ENCODE measurements around the gene TMEM40.

The TMEM40 gene

DNA sequence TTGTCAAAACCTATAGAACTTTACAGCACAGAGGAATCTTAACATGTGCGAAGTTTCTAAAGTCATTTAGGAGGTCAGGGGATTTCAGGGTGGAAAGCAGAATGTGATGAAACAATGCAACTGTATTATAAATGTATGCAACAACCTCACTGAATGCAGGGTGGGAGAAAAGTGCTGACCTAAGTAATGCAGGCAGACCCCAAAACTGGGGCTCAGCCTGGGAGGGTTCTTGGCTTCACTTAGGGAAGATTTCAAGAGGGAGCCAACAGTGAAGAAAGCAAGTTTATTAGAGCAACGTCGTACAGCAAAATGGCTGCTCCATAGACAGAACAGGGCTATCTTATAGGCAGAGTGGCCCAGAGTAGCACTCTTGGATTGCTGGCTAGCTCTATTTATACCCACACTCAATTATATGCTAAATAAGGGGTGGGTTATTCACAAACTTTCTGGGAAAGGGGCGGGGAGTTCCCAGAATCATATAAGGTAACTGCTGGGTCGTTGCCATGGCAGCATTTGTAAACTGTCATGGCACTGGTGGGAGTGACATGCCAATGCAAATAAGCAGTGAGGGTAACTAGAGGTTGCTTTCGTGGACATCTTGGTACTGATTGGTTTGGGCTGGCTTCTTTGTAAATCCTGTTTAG lies 23.2 kb upstream of the TMEM40 start:
- TF ChIP-seq ZNF391 (tag by site-specific recombination; IDR thresholded peaks at IDR 0.05; ENCODE audit: borderline replicate concordance, low read depth) = no peak
- TF ChIP-seq PRDM6 (tag by site-specific recombination; IDR thresholded peaks at IDR 0.05) = no peak
- TF ChIP-seq ZNF510 (tag by site-specific recombination; IDR thresholded peaks at IDR 0.05; ENCODE audit: insufficient replicate concordance) = no peak
- TF ChIP-seq, protein P1, sequence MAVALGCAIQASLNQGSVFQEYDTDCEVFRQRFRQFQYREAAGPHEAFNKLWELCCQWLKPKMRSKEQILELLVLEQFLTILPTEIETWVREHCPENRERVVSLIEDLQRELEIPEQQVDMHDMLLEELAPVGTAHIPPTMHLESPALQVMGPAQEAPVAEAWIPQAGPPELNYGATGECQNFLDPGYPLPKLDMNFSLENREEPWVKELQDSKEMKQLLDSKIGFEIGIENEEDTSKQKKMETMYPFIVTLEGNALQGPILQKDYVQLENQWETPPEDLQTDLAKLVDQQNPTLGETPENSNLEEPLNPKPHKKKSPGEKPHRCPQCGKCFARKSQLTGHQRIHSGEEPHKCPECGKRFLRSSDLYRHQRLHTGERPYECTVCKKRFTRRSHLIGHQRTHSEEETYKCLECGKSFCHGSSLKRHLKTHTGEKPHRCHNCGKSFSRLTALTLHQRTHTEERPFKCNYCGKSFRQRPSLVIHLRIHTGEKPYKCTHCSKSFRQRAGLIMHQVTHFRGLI (tag by site-specific recombination; IDR thresholded peaks at IDR 0.05) = no peak
- no peak for TF ChIP-seq ZNF777 (tag by site-specific recombination; IDR thresholded peaks at IDR 0.05; ENCODE audit: borderline replicate concordance)
- no peak for TF ChIP-seq YY2 (tag by site-specific recombination; IDR thresholded peaks at IDR 0.05)
- no peak for TF ChIP-seq ZNF350 (tag by site-specific recombination; IDR thresholded peaks at IDR 0.05)
- Histone ChIP-seq H3K36me3 (ENCODE audit: control insufficient read depth in 2 of 2, insufficient read depth in 1 of 2, low read length in 2 of 2) (no peaks in the 10 kb centered on the region), H3K4me3 (ENCODE audit: low read depth, low read length) (no peak overlapping the region), H3K4me1 (ENCODE audit: control insufficient read depth, insufficient read depth, low read length) (no peaks in the 10 kb centered on the region), H3K9me3 (ENCODE audit: control insufficient read depth, insufficient read depth, low read depth, low read length) (no peaks in the 10 kb centered on the region), H3K27ac (ENCODE audit: extremely low read depth, low read depth, low read length) (no peak overlapping the region)
- POLR2A ChIA-PET = no interaction called here
- CTCF ChIA-PET = interaction anchor here (0.6 kb wide), 1 partner anchor 62 kb away, joined by 4 read pairs; no protein-coding TSS in a partner anchor

DNA sequence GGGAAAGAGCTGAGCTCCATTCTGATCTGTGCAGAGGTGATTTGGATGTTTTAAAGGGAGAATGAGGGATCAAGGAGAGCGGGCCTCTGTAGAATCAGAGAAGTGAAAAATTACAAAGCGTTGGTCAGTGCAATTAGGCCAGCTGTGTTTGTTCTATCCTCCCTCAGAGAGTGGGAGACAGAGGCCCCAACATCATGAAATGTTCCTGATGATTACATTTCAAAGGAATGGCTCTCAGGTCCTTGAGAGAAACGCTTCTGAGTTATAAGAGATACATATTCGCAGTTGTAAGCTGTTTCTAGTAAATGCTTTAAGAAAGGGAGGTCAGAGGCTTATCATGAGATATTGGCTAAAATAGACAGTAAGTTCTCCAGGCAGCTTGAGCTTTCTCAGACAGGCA lies 21.7 kb upstream of the TMEM40 start:
- no peak for TF ChIP-seq GLI4 (tag by site-specific recombination; IDR thresholded peaks at IDR 0.05)
- peak; percentile 49; the same call in 1 of the 2 replicates for TF ChIP-seq ZFHX2 (tag by site-specific recombination; conservative IDR thresholded peaks at IDR 0.05)
- TF ChIP-seq SCRT1 (tag by site-specific recombination; IDR thresholded peaks at IDR 0.05; ENCODE audit: borderline replicate concordance) = no peak
- no peak for TF ChIP-seq ZNF280C (tag by site-specific recombination; IDR thresholded peaks at IDR 0.05)
- no peak for TF ChIP-seq KLF8 (tag by site-specific recombination; IDR thresholded peaks at IDR 0.05)
- TF ChIP-seq SALL2 (tag by site-specific recombination; IDR thresholded peaks at IDR 0.05; ENCODE audit: borderline replicate concordance) = no peak
- TF ChIP-seq ZNF214 (tag by site-specific recombination; IDR thresholded peaks at IDR 0.05; ENCODE audit: borderline replicate concordance) = no peak
- ChIA-PET CTCF (no interaction called here), POLR2A (no interaction called here)
- Histone ChIP-seq H3K27ac (ENCODE audit: extremely low read depth, low read depth, low read length) (no peak overlapping the region), H3K4me3 (ENCODE audit: low read depth, low read length) (no peak overlapping the region), H3K36me3 (ENCODE audit: control insufficient read depth in 2 of 2, insufficient read depth in 1 of 2, low read length in 2 of 2) (no peaks in the 10 kb centered on the region), H3K9me3 (ENCODE audit: control insufficient read depth, insufficient read depth, low read depth, low read length) (no peaks in the 10 kb centered on the region), H3K4me1 (ENCODE audit: control insufficient read depth, insufficient read depth, low read length) (no peaks in the 10 kb centered on the region)

- Histone ChIP-seq H3K9me3 (ENCODE audit: control insufficient read depth, insufficient read depth, low read depth, low read length) (no peaks in the 10 kb centered on the region), H3K4me1 (ENCODE audit: control insufficient read depth, insufficient read depth, low read length) (no peaks in the 10 kb centered on the region), H3K27ac (ENCODE audit: extremely low read depth, low read depth, low read length) (no peak overlapping the region), H3K36me3 (ENCODE audit: control insufficient read depth in 2 of 2, insufficient read depth in 1 of 2, low read length in 2 of 2) (no peaks in the 10 kb centered on the region), H3K4me3 (ENCODE audit: low read depth, low read length) (no peak overlapping the region)
- ChIA-PET POLR2A (no interaction called here), CTCF (interaction anchor here (0.9 to 2.3 kb wide), 2 partner anchors 10 to 117 kb away, joined by 3 to 8 read pairs; no protein-coding TSS in a partner anchor)
- TF ChIP-seq ZFP37 (tag by site-specific recombination; IDR thresholded peaks at IDR 0.05) = no peak
- no peak for TF ChIP-seq WT1 (tag by site-specific recombination; IDR thresholded peaks at IDR 0.05)
- TF ChIP-seq, protein P2, sequence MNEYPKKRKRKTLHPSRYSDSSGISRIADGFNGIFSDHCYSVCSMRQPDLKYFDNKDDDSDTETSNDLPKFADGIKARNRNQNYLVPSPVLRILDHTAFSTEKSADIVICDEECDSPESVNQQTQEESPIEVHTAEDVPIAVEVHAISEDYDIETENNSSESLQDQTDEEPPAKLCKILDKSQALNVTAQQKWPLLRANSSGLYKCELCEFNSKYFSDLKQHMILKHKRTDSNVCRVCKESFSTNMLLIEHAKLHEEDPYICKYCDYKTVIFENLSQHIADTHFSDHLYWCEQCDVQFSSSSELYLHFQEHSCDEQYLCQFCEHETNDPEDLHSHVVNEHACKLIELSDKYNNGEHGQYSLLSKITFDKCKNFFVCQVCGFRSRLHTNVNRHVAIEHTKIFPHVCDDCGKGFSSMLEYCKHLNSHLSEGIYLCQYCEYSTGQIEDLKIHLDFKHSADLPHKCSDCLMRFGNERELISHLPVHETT (tag by site-specific recombination; IDR thresholded peaks at IDR 0.05) = no peak
- no peak for TF ChIP-seq ZNF433 (tag by site-specific recombination; IDR thresholded peaks at IDR 0.05; ENCODE audit: low read depth)
- TF ChIP-seq ZFP69B (tag by site-specific recombination; IDR thresholded peaks at IDR 0.05) = no peak
- TF ChIP-seq ZXDB (tag by site-specific recombination; IDR thresholded peaks at IDR 0.05) = no peak
- no peak for TF ChIP-seq ZBTB10 (tag by site-specific recombination; IDR thresholded peaks at IDR 0.05)
Observed at GRCh38 chr3:12777171-12777570, 18.1 kb upstream of the TMEM40 start.

Measured in HEK293 (cell line).